ENCODE results near the gene TPD52L1.

DNA sequence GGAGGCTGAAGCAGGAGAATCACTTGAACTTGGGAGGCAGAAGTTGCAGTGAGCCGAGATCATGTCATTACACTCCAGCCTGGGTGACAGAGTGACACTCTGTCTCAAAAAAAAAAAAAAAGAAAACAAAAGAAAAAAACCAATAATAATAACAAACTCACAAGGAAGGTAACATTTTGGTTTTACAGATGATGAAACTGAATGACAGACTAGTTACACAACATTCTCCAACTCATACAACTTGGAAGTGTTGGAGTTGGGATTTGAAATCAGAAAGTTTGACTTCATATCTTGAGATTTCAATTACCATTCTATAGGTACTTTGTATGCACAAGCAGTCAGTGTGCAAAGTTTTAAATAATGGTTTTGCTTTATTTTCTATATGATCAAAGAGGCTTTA is 10.2 kb downstream of the TPD52L1 start:
- TF ChIP-seq, protein P1, sequence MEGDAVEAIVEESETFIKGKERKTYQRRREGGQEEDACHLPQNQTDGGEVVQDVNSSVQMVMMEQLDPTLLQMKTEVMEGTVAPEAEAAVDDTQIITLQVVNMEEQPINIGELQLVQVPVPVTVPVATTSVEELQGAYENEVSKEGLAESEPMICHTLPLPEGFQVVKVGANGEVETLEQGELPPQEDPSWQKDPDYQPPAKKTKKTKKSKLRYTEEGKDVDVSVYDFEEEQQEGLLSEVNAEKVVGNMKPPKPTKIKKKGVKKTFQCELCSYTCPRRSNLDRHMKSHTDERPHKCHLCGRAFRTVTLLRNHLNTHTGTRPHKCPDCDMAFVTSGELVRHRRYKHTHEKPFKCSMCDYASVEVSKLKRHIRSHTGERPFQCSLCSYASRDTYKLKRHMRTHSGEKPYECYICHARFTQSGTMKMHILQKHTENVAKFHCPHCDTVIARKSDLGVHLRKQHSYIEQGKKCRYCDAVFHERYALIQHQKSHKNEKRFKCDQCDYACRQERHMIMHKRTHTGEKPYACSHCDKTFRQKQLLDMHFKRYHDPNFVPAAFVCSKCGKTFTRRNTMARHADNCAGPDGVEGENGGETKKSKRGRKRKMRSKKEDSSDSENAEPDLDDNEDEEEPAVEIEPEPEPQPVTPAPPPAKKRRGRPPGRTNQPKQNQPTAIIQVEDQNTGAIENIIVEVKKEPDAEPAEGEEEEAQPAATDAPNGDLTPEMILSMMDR (conservative IDR thresholded peaks at IDR 0.05; ENCODE audit: low read depth in 2 of 2): no peak
- TF ChIP-seq EZH2 (IDR thresholded peaks at IDR 0.05; ENCODE audit: low read depth, unreplicated experiment) (no peak), CREB1 (CRISPR knock-in tag; IDR thresholded peaks at IDR 0.05; ENCODE audit: low read depth) (no peak), POLR2AphosphoS5 (IDR thresholded peaks at IDR 0.05; ENCODE audit: low read depth) (no peak), EZH2phosphoT487 (IDR thresholded peaks at IDR 0.05; ENCODE audit: unreplicated experiment) (no peak), JUNB (IDR thresholded peaks at IDR 0.05; ENCODE audit: unreplicated experiment) (no peak), ZNF114 (CRISPR knock-in tag; IDR thresholded peaks at IDR 0.05) (no peak)
- TF ChIP-seq, protein P2, sequence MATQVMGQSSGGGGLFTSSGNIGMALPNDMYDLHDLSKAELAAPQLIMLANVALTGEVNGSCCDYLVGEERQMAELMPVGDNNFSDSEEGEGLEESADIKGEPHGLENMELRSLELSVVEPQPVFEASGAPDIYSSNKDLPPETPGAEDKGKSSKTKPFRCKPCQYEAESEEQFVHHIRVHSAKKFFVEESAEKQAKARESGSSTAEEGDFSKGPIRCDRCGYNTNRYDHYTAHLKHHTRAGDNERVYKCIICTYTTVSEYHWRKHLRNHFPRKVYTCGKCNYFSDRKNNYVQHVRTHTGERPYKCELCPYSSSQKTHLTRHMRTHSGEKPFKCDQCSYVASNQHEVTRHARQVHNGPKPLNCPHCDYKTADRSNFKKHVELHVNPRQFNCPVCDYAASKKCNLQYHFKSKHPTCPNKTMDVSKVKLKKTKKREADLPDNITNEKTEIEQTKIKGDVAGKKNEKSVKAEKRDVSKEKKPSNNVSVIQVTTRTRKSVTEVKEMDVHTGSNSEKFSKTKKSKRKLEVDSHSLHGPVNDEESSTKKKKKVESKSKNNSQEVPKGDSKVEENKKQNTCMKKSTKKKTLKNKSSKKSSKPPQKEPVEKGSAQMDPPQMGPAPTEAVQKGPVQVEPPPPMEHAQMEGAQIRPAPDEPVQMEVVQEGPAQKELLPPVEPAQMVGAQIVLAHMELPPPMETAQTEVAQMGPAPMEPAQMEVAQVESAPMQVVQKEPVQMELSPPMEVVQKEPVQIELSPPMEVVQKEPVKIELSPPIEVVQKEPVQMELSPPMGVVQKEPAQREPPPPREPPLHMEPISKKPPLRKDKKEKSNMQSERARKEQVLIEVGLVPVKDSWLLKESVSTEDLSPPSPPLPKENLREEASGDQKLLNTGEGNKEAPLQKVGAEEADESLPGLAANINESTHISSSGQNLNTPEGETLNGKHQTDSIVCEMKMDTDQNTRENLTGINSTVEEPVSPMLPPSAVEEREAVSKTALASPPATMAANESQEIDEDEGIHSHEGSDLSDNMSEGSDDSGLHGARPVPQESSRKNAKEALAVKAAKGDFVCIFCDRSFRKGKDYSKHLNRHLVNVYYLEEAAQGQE (IDR thresholded peaks at IDR 0.05; ENCODE audit: unreplicated experiment): no peak
- TF ChIP-seq, protein P3, sequence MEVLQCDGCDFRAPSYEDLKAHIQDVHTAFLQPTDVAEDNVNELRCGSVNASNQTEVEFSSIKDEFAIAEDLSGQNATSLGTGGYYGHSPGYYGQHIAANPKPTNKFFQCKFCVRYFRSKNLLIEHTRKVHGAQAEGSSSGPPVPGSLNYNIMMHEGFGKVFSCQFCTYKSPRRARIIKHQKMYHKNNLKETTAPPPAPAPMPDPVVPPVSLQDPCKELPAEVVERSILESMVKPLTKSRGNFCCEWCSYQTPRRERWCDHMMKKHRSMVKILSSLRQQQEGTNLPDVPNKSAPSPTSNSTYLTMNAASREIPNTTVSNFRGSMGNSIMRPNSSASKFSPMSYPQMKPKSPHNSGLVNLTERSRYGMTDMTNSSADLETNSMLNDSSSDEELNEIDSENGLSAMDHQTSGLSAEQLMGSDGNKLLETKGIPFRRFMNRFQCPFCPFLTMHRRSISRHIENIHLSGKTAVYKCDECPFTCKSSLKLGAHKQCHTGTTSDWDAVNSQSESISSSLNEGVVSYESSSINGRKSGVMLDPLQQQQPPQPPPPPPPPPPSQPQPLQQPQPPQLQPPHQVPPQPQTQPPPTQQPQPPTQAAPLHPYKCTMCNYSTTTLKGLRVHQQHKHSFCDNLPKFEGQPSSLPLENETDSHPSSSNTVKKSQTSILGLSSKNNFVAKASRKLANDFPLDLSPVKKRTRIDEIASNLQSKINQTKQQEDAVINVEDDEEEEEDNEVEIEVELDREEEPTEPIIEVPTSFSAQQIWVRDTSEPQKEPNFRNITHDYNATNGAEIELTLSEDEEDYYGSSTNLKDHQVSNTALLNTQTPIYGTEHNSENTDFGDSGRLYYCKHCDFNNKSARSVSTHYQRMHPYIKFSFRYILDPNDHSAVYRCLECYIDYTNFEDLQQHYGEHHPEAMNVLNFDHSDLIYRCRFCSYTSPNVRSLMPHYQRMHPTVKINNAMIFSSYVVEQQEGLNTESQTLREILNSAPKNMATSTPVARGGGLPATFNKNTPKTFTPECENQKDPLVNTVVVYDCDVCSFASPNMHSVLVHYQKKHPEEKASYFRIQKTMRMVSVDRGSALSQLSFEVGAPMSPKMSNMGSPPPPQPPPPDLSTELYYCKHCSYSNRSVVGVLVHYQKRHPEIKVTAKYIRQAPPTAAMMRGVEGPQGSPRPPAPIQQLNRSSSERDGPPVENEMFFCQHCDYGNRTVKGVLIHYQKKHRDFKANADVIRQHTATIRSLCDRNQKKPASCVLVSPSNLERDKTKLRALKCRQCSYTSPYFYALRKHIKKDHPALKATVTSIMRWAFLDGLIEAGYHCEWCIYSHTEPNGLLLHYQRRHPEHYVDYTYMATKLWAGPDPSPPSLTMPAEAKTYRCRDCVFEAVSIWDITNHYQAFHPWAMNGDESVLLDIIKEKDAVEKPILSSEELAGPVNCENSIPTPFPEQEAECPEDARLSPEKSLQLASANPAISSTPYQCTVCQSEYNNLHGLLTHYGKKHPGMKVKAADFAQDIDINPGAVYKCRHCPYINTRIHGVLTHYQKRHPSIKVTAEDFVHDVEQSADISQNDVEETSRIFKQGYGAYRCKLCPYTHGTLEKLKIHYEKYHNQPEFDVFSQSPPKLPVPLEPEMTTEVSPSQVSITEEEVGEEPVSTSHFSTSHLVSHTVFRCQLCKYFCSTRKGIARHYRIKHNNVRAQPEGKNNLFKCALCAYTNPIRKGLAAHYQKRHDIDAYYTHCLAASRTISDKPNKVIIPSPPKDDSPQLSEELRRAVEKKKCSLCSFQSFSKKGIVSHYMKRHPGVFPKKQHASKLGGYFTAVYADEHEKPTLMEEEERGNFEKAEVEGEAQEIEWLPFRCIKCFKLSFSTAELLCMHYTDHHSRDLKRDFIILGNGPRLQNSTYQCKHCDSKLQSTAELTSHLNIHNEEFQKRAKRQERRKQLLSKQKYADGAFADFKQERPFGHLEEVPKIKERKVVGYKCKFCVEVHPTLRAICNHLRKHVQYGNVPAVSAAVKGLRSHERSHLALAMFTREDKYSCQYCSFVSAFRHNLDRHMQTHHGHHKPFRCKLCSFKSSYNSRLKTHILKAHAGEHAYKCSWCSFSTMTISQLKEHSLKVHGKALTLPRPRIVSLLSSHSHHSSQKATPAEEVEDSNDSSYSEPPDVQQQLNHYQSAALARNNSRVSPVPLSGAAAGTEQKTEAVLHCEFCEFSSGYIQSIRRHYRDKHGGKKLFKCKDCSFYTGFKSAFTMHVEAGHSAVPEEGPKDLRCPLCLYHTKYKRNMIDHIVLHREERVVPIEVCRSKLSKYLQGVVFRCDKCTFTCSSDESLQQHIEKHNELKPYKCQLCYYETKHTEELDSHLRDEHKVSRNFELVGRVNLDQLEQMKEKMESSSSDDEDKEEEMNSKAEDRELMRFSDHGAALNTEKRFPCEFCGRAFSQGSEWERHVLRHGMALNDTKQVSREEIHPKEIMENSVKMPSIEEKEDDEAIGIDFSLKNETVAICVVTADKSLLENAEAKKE (CRISPR knock-in tag; IDR thresholded peaks at IDR 0.05): no peak

Measured in GM23338 (cell line).